HFFc6 (cell line): ENCODE data around the gene NFIL3. TPM values are rescaled to one million over a fixed set of nuclear protein-coding genes. Genes with fewer than 3 reads are reported as not detected.
A peak's percentile ranks its signal among the peaks of the same experiment; 100 is the strongest.
"Not testable (repeated sequence)": the region's sequence is repeated elsewhere in the genome, so short reads cannot be mapped to it uniquely, and the experiment has no call there.

Source experiments
- DNase-seq: peaks from one replicate; pipeline ENCODE4 v3.0.0-alpha.2; 2018
- H3K27ac Mint-ChIP-seq: 2 replicates; pipeline ENCODE4 v1.8.0; 2020; ENCODE audit warnings: mild to moderate bottlenecking, mixed read lengths
- H3K27me3 Mint-ChIP-seq: 2 replicates; pipeline ENCODE4 v1.8.0; 2021; ENCODE audit warnings: mild to moderate bottlenecking, moderate library complexity, mixed read lengths; ENCODE audit not compliant: insufficient read depth
- H3K36me3 Mint-ChIP-seq: 2 replicates; pipeline ENCODE4 v1.8.0; 2021; ENCODE audit warnings: low read depth, mixed read lengths
- H3K4me1 Mint-ChIP-seq: 2 replicates; pipeline ENCODE4 v1.8.0; 2020; ENCODE audit warnings: low read depth, mixed read lengths
- H3K4me3 Mint-ChIP-seq: 2 replicates; pipeline ENCODE4 v1.8.0; 2020; ENCODE audit warnings: mild to moderate bottlenecking, moderate library complexity, mixed read lengths
- H3K9me3 Mint-ChIP-seq: 2 replicates; pipeline ENCODE4 v1.8.0; 2020; ENCODE audit warnings: mild to moderate bottlenecking, mixed read lengths
- long read RNA-seq: library from polyadenylated mRNA; unstranded; transcript quantifications from one replicate; pipeline ENCODE4 v2.0.0, GENCODE V29; 2019
- total RNA-seq, 6 experiments: library from RNA; stranded (reverse); fragmentation: NEBNext Ultra II Directional; extraction: Animal tissue kit (Norgen Biotek cat#: 25700); gene quantifications; 2 replicates in 1 of 6; 3 replicates in 5 of 6; pipeline ENCODE4 v1.2.3, GENCODE V29; 2021
- TF ChIP-seq, protein P1 (sequence below): fragments of 200-600 bp; sonication (generic); IDR thresholded peaks from 2 replicates; pipeline ENCODE4 v1.5.0; 2021; ENCODE audit warnings: antibody characterized with exemption, mild to moderate bottlenecking

The NFIL3 gene
- 10 to 100 TPM; 11.8 to 18.5 (median 17.4) TPM for total RNA-seq
- long read RNA-seq, partial matches to known transcripts, result 0 of 3 reads
- long read RNA-seq, other reads (novel, unspliced or antisense), result 2 of 3 reads

DNA sequence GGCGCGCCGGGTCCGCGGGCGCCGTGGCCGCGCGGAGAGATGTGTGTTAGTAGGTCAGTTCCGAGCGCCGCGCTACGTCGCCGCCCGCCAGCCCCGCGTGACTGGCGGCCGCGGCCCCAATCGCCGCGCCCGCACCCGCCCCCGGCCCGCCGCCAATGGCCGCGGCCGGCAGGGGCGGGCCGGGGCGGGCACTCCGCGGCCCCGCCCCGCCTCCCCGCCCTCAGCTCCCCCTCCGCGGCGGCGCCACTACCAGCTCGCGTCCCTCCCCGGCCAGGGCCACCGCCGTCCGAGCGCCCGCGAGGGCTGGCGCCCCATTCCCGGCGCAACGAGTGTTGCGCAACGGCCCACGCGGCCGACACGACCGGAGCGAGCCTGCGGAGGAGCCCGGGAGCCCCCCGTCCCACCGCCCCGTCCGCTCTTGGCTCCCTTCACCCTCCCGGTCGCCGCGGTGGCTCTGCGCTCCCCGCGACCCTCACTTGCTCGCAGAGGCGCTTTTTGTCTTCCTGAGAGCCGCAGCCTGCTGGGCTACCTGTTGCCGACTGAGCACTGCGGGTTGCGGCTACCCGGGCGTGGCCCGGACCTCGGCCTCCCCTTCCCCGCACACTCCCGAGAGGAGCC is at the start of gene NFIL3:
TSS of gene NFIL3 (minus strand) at position 48 of the 618 bp plus-strand sequence. CDS start 13,098 bp downstream, outside the sequence.
- peaks cover 63% of the 10 kb centered on the region for H3K4me1 Mint-ChIP-seq

GRCh38 chr9:91471524-91471923 is 47.9 kb upstream of the NFIL3 start:
- not testable (repeated sequence) for H3K4me3 Mint-ChIP-seq, H3K27me3 Mint-ChIP-seq, H3K27ac Mint-ChIP-seq, H3K4me1 Mint-ChIP-seq, DNase-seq
- Mint-ChIP-seq H3K36me3 (peaks cover 20% of the 10 kb centered on the region), H3K9me3 (peaks cover 20% of the 10 kb centered on the region; the same call in 1 of the 2 replicates)

More for the DNA sequence above, at the start of gene NFIL3:
- TF ChIP-seq, protein P1, sequence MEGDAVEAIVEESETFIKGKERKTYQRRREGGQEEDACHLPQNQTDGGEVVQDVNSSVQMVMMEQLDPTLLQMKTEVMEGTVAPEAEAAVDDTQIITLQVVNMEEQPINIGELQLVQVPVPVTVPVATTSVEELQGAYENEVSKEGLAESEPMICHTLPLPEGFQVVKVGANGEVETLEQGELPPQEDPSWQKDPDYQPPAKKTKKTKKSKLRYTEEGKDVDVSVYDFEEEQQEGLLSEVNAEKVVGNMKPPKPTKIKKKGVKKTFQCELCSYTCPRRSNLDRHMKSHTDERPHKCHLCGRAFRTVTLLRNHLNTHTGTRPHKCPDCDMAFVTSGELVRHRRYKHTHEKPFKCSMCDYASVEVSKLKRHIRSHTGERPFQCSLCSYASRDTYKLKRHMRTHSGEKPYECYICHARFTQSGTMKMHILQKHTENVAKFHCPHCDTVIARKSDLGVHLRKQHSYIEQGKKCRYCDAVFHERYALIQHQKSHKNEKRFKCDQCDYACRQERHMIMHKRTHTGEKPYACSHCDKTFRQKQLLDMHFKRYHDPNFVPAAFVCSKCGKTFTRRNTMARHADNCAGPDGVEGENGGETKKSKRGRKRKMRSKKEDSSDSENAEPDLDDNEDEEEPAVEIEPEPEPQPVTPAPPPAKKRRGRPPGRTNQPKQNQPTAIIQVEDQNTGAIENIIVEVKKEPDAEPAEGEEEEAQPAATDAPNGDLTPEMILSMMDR, result no peak
- Mint-ChIP-seq H3K36me3 (no peaks in the 10 kb centered on the region), H3K27ac (peak within 1 kb of the TSS; percentile 95), H3K9me3 (no peaks in the 10 kb centered on the region), H3K4me3 (peak within 1 kb of the TSS; percentile 96), H3K27me3 (peaks cover 3% of the 10 kb centered on the region; the same call in 1 of the 2 replicates)
- DNase-seq, result peak; percentile 72

- peak; percentile 71 for DNase-seq
- TF ChIP-seq, protein P1, result no peak
- peaks cover 2% of the 10 kb centered on the region; the same call in 1 of the 2 replicates for H3K36me3 Mint-ChIP-seq
- peak overlapping the region; percentile 79 for H3K27ac Mint-ChIP-seq
- peaks cover 2% of the 10 kb centered on the region; the same call in 1 of the 2 replicates for H3K27me3 Mint-ChIP-seq
- H3K4me3 Mint-ChIP-seq, result peak overlapping the region; percentile 0; the same call in 1 of the 2 replicates
- H3K9me3 Mint-ChIP-seq, result peaks cover 6% of the 10 kb centered on the region
- peaks cover 22% of the 10 kb centered on the region for H3K4me1 Mint-ChIP-seq
Observed at GRCh38 chr9:91465420-91465819, 41.8 kb upstream of the NFIL3 start.

GRCh38 chr9:91458906-91459305 is 35.3 kb upstream of the NFIL3 start:
- Mint-ChIP-seq H3K4me1 (no peaks in the 10 kb centered on the region; the same call in 1 of the 2 replicates), H3K4me3 (no peak overlapping the region), H3K27ac (no peak overlapping the region), H3K36me3 (no peaks in the 10 kb centered on the region), H3K27me3 (peaks cover 4% of the 10 kb centered on the region; the same call in 1 of the 2 replicates), H3K9me3 (no peaks in the 10 kb centered on the region; the same call in 1 of the 2 replicates)
- TF ChIP-seq, protein P1, result no peak
- no peak for DNase-seq

DNA sequence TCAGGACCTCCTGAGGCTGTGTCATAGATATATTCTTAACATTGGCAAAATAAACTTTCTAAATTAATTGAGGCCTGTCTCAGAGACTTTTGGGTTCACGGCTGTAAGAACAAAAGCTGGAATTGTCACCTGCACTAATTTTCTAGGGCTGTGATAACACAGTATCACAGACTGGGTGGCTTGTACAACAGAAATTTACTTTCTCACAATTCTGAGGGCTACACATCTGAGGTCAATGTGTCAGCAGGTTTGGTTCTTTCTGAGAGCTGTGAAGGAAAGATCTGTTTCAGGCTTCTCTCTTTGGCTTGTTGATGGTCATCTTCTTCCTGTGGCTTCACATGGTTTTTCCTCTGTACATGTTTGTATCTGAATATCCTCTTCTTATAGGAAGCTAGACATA is 29.2 kb upstream of the NFIL3 start:
- Mint-ChIP-seq H3K4me1 (peaks cover 10% of the 10 kb centered on the region; the same call in 1 of the 2 replicates), H3K4me3 (no peak overlapping the region), H3K27ac (no peak overlapping the region), H3K9me3 (no peaks in the 10 kb centered on the region), H3K27me3 (no peaks in the 10 kb centered on the region; the same call in 1 of the 2 replicates), H3K36me3 (no peaks in the 10 kb centered on the region)
- DNase-seq, result no peak
- TF ChIP-seq, protein P1, result no peak
